Stimulated activated CD8-positive, alpha-beta memory T cell treated with anti-CD3 and anti-CD28 coated beads, Interleukin-7, amount 100 ng/mL, for 1 hour (primary cell): ENCODE data around the gene RNASEH1.

ENCODE experiments used
- DNase-seq, 2 donors: peaks; one replicate each; pipeline ENCODE4 v3.0.0-alpha.2; 2020; ENCODE audit warnings: low read depth in 2 of 2

The RNASEH1 gene, protein sequence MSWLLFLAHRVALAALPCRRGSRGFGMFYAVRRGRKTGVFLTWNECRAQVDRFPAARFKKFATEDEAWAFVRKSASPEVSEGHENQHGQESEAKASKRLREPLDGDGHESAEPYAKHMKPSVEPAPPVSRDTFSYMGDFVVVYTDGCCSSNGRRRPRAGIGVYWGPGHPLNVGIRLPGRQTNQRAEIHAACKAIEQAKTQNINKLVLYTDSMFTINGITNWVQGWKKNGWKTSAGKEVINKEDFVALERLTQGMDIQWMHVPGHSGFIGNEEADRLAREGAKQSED

GRCh38 chr2:3558205-3559014 is at the start of gene RNASEH1:
Gene RNASEH1 (minus strand): TSS chr2:3558333. CDS start chr2:3558260, 73 bp downstream.
- DNase-seq, result peak; percentile 99

DNA sequence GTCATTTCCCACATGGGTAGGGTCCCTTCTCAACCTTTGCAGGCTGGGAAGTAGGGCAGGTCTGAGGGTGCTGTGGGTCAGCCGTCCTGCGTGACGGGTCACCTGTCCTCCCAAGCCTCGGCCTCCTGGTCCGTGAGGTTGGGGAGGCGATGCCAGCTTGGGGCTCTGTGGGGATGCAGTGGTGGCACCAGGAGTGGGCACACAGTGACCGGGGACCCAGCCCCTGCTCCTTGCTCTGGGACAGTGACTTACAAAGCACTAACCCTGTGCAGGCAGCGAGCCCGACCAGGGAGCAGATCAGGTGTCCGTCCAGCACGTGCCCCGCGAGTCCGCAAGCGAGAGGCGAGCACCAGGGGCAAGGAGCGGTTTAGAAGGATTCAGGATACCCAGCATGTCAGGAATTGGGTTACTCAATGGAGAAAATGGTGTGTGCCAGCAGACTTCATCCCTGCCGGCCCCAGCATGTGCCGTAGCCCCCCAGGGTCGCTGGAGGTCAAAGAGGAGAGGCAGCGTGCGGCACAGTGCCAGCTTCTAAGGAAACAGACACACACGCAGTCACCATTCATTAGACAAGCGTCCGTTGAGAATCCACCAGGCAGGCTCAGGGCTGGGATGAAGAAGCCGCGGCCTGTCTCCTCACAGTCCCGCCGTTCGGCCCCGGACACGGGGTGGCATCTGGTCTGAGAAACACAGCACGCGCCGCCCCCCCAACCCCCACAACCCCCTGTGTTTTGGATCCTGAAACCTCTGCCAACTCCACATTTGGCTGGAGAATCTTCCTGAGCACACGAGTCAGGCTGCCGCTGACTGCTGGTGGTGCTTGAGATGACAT is 48.5 kb upstream of the RNASEH1 start:
- no peak for DNase-seq

- no peak for DNase-seq
These were observed 47.9 kb upstream of the RNASEH1 start for GRCh38 chr2:3606028-3606369.

GRCh38 chr2:3604991-3605961 is 47.1 kb upstream of the RNASEH1 start:
- DNase-seq, result no peak

DNA sequence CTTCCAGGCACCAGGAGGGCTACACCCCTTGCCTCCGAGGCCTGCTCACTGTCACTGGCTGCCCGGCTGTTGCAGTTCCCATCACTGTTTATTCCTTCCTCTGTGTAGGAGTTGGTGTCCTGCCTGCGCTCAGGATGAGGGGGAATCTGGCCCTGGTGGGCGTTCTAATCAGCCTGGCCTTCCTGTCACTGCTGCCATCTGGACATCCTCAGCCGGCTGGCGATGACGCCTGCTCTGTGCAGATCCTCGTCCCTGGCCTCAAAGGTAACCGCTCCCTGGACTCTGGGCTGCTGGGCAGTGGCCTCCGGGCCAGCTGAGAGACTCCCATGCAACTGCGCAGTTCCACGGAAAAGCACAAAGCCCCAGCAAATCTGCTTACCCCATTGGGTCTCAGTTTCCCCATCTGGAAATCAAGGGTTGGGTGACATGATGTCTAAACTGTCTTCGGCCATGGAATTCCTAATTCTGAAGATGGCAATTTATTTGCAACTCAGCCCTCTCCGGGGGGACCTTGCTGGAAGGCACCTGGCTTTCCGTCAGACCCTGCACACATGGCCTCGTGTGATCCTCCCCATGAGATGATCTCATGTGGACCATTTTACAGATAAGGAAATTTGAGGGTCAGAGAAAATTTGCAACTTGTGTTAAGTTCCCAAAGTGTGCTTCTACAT is 46.2 kb upstream of the RNASEH1 start:
- no peak for DNase-seq

DNA sequence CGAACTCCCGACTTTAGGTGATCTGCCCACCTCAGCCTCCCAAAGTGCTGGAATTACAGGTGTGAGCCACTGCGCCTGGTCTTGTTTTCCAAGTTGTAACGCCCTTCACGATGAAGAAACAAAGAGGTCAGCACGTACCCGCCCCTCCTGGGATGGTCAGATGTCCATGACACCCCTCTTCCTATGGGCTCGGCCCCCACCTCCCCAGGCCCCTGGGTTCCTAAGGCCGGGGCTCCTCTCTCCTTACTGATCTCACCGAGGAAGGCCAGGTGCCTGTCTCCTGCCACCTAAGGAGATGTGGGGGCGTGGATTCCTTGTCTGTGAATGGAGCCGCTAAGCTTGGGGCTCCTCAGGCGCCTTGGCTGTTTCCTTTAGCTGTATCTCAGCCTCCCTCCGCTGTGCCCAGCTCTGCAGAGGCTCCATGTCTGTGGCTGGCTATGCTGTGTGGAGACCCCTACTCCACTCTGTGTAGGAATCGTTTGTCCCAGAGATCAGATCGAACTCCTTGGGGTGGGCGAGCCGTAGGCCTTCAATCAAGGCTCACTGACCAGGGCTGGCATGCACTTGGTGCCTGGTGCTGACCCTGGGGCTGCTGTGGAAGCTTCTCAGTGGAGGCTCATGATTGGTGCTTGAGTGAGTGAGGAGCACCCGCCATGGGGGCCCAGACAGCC is 45.5 kb upstream of the RNASEH1 start:
- DNase-seq, result no peak

DNA sequence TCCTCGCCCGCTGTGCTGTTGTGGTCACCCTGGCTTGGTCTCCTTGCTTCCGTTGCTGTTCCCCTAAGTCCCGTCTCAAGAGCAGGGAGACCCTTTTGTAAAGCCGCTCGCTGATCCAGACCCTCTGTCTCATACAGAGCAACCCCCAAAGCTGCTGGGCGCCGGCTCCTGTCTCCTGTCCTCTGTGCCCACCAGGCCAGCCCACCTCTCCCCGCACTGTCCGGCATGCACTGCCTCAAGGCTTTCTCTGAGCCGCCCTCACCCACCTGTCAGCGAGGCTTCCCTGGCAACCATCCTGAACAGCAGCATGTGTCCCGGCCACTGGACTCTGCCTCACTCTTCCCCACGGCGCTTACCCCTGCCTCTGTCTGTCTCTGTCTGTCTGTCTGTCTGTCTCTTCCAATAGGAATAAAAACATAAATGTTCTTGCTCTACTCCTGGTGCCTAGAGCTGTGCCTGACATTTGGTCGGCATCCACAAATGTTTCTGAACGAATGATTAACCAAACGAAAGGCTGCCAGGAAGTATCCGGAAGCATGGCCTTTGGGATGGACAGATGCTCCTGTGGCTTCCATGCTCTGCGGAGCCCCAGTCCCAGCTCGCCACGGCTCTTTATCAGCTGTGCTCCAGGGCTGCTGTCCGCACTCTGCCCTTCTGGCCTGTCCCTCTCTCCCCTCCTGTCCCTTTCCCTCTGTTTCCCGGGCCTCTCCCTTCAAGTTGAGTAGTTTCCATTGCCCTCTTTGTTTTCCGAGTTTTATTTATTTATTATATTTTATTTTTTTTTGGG is 44.6 kb upstream of the RNASEH1 start:
- DNase-seq, result no peak

DNA sequence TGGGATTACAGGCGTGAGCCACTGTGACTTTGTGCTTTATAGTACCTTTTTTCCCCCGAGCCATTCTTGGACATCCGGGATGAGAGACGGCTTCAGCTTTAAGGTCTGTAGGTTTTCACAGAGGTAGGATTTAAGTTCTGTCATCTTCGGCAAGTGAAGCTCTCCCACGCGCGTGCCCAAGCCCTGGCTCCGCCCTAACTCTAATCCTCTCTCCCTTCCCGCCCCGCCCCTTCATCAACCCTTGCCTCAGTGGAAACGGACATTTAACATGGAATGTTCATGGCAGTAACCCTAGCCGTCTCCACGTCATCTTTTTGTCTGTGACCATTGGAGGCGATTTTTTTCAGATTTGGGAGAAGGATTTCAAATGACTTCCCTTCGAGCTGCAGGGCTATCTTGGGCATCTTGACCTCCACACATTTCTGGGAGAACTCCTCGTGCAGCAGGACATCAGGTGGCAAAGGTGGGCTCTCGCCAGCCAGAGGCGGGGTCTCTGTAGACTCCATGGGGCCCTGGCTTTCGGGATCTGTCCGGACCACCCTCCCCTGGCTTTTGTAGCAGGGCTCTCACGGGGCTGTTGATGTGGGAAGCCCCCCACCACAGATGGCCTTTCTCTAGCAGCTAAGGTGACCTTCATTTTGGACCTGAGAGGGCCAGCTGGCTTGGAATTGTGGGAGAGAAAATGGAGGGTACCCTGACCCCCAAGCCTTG is 43.6 kb upstream of the RNASEH1 start:
- DNase-seq, result no peak

- DNase-seq, result no peak
These were observed 42.2 kb upstream of the RNASEH1 start for GRCh38 chr2:3600256-3600855.

- no peak for DNase-seq
These were observed 41.0 kb upstream of the RNASEH1 start for GRCh38 chr2:3598912-3599854.

DNA sequence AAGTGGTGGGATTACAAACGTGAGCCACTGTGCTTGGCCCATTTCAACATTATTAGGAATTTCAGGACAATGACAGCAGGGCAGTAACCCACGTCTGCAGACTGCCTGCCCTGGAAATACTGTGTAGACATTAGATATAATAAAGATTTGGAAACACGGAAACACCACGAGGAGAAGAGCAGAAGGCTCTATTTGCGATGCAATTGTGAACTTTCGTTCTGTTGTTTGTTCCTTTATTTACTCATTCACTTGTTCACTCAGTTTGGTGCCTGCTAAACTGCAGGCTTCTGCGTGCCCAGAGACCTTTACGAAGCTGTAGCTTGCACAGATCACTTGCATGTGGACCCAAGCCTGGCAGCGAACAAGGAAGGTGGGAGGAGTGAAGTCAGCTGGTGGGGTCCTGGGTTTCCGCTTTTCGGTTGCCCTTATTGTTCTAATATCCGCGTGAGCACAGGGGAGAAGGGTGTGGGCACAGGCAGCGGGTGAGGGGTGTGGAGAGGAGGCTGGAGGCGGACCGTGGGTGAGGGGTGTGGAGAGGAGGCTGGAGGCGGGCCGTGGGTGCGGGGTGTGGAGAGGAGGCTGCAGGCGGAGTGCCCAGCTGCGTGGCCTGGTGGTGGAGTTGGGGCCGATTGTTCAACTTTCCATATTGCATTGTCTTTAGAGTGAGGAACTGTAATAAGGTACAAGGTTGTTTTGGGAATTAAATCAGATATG is 40.2 kb upstream of the RNASEH1 start:
- DNase-seq, result no peak

GRCh38 chr2:3597567-3597966 is 39.4 kb upstream of the RNASEH1 start:
- DNase-seq, result no peak

DNA sequence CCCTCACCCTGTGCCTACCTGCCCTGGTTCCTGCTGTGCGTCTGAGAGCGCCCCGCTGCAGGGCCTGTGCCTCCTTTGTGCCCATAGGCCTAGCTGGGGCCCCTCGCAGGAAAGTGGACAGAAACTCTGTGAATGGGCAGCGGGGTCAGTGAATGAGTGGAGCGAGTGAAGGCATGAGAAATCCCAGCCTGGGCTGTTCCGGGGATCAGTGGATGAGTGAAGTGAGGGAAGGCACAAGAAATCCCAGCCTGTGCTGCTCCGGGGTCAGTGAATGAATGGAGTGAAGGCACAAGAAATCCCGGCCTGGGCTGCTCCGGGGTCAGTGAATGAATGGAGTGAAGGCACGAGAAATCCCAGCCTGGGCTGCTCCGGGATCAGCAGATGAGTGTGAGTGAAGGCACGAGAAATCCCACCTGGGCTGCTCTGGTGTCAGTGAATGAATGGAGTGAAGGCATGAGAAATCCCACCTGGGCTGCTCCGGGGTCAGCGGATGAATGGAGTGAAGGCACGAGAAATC is 38.8 kb upstream of the RNASEH1 start:
- DNase-seq, result no peak

GRCh38 chr2:3595985-3596384 is 37.9 kb upstream of the RNASEH1 start:
- DNase-seq, result no peak

DNA sequence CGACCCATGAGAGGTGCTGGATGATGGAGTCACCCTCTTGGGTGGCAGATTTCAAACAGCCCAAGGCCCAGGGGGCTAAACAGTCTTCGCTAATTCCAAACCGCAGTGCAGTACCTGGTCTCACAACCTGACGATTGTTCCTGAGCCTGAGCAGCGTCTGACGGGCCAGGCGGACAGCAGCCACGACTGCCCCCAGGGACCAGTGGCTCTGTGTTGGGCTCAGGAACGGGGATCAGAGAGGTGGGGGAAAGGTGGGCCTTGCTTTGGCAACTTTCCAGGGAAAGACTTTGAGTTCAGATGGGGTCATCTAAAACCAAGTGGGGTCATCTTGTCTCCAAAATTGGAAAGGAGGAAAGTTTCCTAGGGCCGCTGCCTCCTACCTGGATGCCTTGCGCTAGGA is 37.3 kb upstream of the RNASEH1 start:
- DNase-seq, result no peak
